Epithelial cell of esophagus (primary cell): ENCODE measurements around the gene NFATC2.
"Not testable (repeated sequence)": the region's sequence is repeated elsewhere in the genome, so short reads cannot be mapped to it uniquely, and the experiment has no call there.

Source experiments
- DNase-seq: peaks from one replicate; pipeline ENCODE4 v3.0.0; 2010; ENCODE audit warnings: low read depth
- H3K4me3 ChIP-seq: 2 replicates; pipeline ENCODE4 v1.5.1; 2011; ENCODE audit warnings: mild to moderate bottlenecking, low read length, control low read depth
- TF ChIP-seq, protein P1 (sequence below): IDR thresholded peaks from 2 replicates; pipeline ENCODE4 v1.5.1; 2011; ENCODE audit warnings: low read depth, mild to moderate bottlenecking, low read length, control low read depth, inconsistent platforms; ENCODE audit not compliant: insufficient read depth; ENCODE audit errors: missing control alignments

Gene NFATC2

GRCh38 chr20:51467956-51468626 is 74.4 kb downstream of the NFATC2 start:
- no peak overlapping the region for H3K4me3 ChIP-seq
- no peak for DNase-seq
- TF ChIP-seq, protein P1, sequence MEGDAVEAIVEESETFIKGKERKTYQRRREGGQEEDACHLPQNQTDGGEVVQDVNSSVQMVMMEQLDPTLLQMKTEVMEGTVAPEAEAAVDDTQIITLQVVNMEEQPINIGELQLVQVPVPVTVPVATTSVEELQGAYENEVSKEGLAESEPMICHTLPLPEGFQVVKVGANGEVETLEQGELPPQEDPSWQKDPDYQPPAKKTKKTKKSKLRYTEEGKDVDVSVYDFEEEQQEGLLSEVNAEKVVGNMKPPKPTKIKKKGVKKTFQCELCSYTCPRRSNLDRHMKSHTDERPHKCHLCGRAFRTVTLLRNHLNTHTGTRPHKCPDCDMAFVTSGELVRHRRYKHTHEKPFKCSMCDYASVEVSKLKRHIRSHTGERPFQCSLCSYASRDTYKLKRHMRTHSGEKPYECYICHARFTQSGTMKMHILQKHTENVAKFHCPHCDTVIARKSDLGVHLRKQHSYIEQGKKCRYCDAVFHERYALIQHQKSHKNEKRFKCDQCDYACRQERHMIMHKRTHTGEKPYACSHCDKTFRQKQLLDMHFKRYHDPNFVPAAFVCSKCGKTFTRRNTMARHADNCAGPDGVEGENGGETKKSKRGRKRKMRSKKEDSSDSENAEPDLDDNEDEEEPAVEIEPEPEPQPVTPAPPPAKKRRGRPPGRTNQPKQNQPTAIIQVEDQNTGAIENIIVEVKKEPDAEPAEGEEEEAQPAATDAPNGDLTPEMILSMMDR = no peak

DNA sequence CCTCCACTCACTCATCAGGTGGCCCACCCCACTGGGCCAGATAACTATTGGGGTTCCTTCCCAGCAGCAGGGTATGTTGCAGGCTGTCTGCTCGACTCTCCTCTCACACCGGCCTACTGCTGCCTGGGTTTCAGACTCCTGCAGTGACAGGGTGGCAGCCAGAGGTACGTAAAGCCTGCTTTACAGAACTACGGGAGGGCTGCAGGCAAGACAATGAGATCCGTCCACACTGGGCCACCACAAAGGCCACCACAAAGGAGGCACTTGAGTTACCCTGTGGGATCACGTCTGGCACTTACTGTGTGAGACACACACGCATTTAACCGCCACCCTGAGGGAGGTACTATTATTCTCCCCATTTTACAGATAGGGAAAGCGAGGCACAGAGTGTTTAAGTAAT is 78.5 kb downstream of the NFATC2 start:
- H3K4me3 ChIP-seq = no peak overlapping the region
- no peak for DNase-seq
- TF ChIP-seq, protein P1 = no peak

DNA sequence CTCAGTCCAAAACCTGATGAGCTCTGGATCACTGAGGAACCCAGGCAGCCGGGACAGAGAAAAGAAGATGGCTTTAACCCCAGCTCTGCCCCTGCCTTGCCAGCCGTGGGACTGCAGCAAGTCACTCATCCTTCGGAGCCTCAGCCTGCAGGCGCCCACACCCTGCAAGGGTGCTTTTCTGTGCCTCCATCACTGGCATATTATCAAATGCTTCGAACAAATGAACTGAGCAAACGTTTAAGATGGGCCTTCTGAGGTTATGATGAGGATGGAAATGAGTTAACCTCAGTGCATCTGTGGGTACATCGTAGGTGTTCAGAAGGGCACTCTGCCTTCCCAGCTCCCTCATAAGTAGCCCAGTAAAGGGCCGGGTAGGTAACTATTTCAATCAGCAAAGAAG is 79.0 kb downstream of the NFATC2 start:
- TF ChIP-seq, protein P1 = no peak
- DNase-seq = no peak
- H3K4me3 ChIP-seq = no peak overlapping the region

DNA sequence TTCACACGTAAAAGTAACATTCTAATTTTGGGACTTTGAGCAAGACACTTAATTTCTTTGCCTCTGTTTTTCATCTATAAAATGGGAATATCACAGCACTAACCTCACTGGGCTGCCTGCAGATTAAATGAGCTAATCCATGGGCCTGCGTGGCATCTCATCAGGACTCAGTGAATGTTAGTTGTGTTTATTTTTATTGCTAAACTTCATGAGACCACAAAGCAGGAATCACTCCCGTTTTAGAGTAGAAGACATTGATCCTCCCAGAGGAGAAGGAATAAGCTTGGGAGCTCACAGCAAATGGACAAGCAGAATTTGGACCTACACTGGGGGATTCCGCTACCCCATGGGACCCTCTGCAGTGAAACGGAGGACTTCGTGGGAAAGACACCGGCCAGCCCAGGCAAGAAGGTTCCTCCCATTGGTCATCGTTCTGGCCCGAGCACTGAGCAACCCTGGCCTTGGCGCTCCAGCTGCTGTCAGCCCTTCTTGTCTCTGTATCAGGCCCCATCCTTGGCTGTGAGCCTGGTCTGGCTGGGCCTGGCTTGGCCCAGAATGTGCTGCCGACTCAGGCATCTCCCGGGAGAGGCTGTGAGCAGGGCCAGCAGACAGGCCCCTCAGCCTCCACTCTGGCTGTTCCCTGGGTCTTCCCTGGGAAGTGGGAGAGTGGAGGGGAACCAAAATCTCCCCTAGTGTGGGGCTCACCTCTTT is 79.8 kb downstream of the NFATC2 start:
- DNase-seq = no peak
- H3K4me3 ChIP-seq = no peak overlapping the region
- TF ChIP-seq, protein P1 = no peak

DNA sequence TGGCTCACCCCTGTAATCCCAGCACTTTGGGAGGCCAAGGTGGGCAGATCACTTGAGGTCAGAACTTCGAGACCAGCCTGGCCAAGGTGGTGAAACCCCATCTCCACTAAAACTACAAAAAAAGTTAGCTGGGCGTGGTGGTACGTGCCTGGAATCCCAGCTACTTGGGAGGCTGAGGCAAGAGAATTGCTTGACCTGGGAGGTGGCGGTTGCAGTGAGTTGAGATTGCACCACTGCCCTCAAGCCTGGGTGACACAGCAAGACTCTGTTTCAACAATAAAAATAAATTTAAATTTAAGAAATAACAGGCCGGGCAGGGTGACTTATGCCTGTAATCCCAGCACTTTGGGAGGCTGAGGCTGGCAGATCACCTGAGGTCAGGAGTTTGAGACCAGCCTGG is 80.7 kb downstream of the NFATC2 start:
- H3K4me3 ChIP-seq = not testable (repeated sequence)
- peak; percentile 10 for DNase-seq

- TF ChIP-seq, protein P1 = no peak
- no peak overlapping the region for H3K4me3 ChIP-seq
- no peak for DNase-seq
These were observed 81.2 kb downstream of the NFATC2 start for GRCh38 chr20:51461306-51461705.

- no peak overlapping the region for H3K4me3 ChIP-seq
- no peak for DNase-seq
- TF ChIP-seq, protein P1 = no peak
These were observed 81.8 kb downstream of the NFATC2 start for GRCh38 chr20:51460569-51461265.
